ENCODE results near the gene DNAJB6.

Gene DNAJB6

DNA sequence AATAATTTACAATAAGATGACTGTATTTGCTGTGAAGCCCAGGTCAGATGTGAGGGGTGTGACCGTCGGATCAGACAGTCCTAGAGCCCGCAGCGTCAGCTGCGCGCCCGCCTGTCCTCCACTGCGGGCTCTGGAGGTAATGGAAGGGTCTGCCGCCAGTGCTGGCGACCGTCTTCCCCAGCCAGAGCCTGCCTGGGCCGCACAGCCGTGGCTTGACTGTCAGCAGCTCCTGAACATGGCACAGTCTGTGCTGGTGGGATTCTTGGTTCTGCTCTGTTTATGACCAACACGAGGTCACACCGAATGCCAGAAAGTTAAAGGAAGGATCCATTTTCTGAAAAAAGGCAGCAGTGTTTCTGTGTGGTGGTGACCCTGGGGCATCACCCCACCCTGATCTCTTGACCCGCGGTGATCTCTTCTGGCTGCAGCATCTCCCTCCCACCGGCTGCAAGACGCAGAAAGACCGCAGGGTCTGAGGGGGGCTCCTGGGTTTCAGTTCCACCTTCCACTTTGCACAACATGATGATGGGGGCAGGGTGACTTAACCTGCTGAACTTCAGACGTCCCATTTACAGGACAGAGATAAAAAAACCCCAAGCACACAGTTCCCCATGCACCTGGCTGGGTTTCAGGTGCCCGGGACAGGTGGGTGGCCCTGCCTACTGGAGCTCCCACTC is 103.7 kb downstream of the DNAJB6 start:
- TF ChIP-seq CTCF (IDR thresholded peaks at IDR 0.05; ENCODE audit: control extremely low read depth, extremely low read depth, low read depth, missing control alignments), result no peak
- POLR2A ChIA-PET, result no interaction called here

DNA sequence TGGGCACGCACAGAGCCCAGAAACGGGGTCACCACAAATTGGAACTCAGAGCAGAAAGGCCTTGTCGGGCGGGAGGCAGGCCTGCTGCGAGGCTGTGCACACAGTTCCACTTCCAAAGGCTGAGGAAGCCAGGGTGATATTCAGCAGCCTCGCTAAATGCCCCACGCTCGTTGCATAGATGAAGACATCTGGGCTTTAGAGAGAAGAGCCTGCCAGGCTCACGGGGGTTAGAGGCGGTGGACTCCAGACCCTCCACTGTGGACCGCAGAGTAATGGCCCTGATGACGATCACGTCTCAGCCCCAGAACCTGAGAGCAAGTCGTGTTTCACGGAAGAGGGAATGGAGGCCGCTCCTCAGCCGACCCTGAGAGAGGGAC is 104.2 kb downstream of the DNAJB6 start:
- DNase-seq (ENCODE audit: extremely low spot score), result no peak
- POLR2A ChIA-PET, result no interaction called here
- CTCF ChIA-PET, result no interaction called here
- no peak for TF ChIP-seq CTCF (IDR thresholded peaks at IDR 0.05; ENCODE audit: control extremely low read depth, extremely low read depth, low read depth, missing control alignments)

More for the DNA sequence above, 103.7 kb downstream of the DNAJB6 start:
- CTCF ChIA-PET, result no interaction called here
- DNase-seq (ENCODE audit: extremely low spot score), result no peak

DNA sequence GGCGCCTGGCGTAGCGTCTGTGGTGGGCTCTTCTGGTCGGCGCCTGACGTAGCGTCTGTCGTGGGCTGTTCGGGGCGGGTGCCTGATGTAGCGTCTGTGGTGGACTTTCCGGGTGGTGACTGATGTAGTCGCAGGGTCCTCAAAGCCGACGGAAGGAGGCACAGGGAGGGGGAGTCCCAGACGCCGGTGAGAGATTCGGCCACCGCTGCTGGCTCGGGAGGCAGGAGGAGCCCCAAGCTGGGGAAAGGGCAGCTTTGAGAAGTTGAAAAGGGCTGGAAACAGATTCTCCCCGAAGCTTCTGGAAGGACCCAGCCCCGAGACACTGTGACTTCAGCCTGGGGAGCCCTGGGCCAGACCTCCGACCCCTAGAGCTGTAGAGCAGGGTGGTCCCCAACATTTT is 105.7 kb downstream of the DNAJB6 start:
- POLR2A ChIA-PET, result no interaction called here
- no peak for TF ChIP-seq CTCF (IDR thresholded peaks at IDR 0.05; ENCODE audit: control extremely low read depth, extremely low read depth, low read depth, missing control alignments)
- DNase-seq (ENCODE audit: extremely low spot score), result no peak
- CTCF ChIA-PET, result no interaction called here

DNA sequence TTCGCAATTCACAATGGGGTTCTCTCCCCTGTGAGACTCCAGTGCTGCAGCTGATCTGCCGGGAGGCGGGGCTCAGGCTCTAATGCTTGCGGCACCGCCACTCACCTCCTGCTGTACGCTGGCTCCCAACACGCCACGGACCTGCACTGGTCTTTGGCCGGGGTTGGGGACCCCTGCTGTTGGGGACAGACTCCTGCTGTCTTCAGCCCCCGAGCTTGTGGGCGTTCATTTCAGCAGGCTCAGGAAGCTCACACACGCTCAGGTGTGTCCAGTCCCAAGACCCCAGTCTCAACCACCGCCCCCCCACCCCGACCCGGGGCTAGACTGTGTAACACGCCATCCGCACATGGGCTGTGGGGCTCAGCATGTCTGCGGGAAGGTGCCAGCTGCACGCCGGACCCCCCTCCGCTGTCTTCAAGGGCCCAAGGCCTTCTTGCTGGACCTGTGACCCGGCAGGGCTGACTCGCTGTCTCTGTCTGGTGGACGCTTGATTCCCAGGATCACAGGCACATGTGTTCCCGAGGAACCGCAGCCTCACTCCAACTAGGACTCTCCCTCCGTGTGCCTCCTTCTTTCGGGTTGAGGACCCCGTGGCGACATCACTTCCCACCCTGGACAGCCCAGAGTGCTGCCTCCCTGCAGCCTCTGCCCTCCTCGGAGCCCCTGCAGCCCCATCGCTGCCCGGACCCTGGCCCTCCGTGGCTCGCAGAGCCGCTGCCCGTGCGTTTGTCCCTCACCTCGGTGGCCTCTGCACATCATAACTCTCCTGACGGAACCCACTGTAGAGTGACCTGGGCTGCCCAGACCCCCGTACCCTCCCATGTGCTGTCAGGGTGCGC is 106.4 kb downstream of the DNAJB6 start:
- DNase-seq (ENCODE audit: extremely low spot score), result no peak
- no peak for TF ChIP-seq CTCF (IDR thresholded peaks at IDR 0.05; ENCODE audit: control extremely low read depth, extremely low read depth, low read depth, missing control alignments)
- CTCF ChIA-PET, result no interaction called here
- POLR2A ChIA-PET, result no interaction called here

DNA sequence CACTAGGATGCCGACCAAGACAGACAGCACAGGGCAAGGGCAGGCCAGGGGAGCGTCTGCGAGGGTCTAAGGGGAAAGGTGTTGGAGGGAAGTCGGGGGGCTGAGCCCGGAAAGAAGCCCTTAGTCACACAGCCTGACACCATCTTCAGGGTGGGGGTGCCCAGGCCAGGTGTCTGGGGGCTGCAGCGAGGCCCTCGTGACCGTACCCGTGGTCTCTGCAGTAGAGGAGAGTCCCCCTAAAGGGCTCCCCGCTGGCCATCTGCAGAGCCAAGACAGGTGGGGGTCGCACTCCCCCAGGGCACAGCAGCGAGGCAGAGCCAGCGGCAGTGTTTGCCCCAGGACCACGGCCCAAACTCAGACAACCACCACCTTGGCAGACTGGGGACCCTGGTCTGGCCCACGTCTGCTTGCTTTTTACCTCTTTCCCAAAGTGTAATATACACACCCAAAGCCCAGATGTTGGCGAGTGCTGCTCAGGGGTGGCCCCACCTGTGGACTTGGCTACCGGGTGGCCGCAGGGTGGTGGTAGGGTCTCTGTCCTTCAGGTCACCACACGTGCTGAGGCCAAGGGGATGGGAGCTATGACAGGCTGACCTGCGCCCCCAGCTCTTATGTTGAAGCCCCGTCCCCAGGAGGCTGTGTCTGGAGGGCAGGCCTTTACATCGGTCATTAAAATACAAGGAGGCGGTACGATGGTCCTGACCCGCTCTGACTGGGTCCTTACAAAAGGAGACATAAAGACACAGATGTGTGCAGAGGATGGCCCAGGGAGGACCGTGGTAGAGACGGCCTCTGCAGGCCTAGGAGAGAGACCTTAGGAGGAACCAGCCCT is 107.4 kb downstream of the DNAJB6 start:
- TF ChIP-seq CTCF (IDR thresholded peaks at IDR 0.05; ENCODE audit: control extremely low read depth, extremely low read depth, low read depth, missing control alignments), result no peak
- no peak for DNase-seq (ENCODE audit: extremely low spot score)
- POLR2A ChIA-PET, result no interaction called here
- CTCF ChIA-PET, result no interaction called here

GRCh38 chr7:157444843-157445135 is 108.0 kb downstream of the DNAJB6 start:
- TF ChIP-seq CTCF (IDR thresholded peaks at IDR 0.05; ENCODE audit: control extremely low read depth, extremely low read depth, low read depth, missing control alignments), result no peak
- CTCF ChIA-PET, result no interaction called here
- POLR2A ChIA-PET, result no interaction called here
- no peak for DNase-seq (ENCODE audit: extremely low spot score)
